Ovary (tissue), 9 donors: Measurements from ENCODE around the gene TBX21. TPM values are rescaled to one million over a fixed set of nuclear protein-coding genes. Genes with fewer than 3 reads are reported as not detected.
A peak's percentile ranks its signal among the peaks of the same experiment; 100 is the strongest.
"Not testable (repeated sequence)": the region's sequence is repeated elsewhere in the genome, so short reads cannot be mapped to it uniquely, and the experiment has no call there.

Experiments used
- DNase-seq, 5 donors: peaks; one replicate each; pipeline ENCODE4 v3.0.0-alpha.2; 2019 to 2020
- H3K27ac ChIP-seq, 2 donors: fragments of 200-600 bp; one replicate each; pipeline versions ENCODE4 v1.5.1 to v1.8.0; 2019 to 2022
- H3K27me3 ChIP-seq: fragments of 200-600 bp; one replicate; pipeline ENCODE4 v1.8.0; 2022
- H3K36me3 ChIP-seq: fragments of 200-600 bp; sonication (generic); one replicate; pipeline ENCODE4 v1.5.1; 2019
- H3K4me1 ChIP-seq: one replicate; pipeline ENCODE4 v1.8.1; 2013; ENCODE audit warnings: mild to moderate bottlenecking, moderate library complexity; ENCODE audit not compliant: insufficient read depth
- H3K4me3 ChIP-seq: fragments of 200-600 bp; sonication (generic); one replicate; pipeline ENCODE4 v1.5.1; 2017
- H3K9me3 ChIP-seq, 2 donors: fragments of 200-600 bp in 1 of 2; sonication (generic) in 1 of 2; one replicate each; pipeline versions ENCODE4 v1.5.1 to v1.8.1; 2013 to 2019; ENCODE audit warnings: mild to moderate bottlenecking in 1 of 2, moderate library complexity in 1 of 2
- EP300 ChIP-seq: sonication (generic); formaldehyde crosslinking; IDR thresholded peaks from one replicate; pipeline ENCODE4 v1.6.1; 2017; ENCODE audit warnings: antibody characterized with exemption
- POLR2A ChIP-seq: fragments of 450-650 bp; IDR thresholded peaks from one replicate; pipeline ENCODE4 v1.6.1; 2017; ENCODE audit warnings: antibody characterized with exemption, mild to moderate bottlenecking, moderate library complexity
- WGBS, 3 donors: extraction: QIAGEN DNeasy Blood & Tissue Kit in 1 of 3; methylation state at CpG; one replicate each; pipeline versions ENCODE4 v1.1.5 to v1.1.7; 2013 to 2017; 5-methylcytosine and 5-hydroxymethylcytosine counted together
- intact Hi-C, 4 donors: fragments of 100-400 bp; cut with DNase I; formaldehyde crosslinking; loops; one replicate each; pipeline versions ENCODE4 v1.11.0 to v1.15.1; 2022 to 2023
- polyA plus RNA-seq, 2 donors: library from polyadenylated mRNA; stranded (reverse); fragments of 200-250 nt in 1 of 2; fragments of 350-450 nt in 1 of 2; fragmentation: Illumina TruSeq in 1 of 2; extraction: RNeasy Lipid Tissue Mini Kit (QIAGEN cat#74804) in 1 of 2; gene quantifications; one replicate each; pipeline ENCODE4 v1.2.3, GENCODE V29; 2013 to 2014
- total RNA-seq, 7 donors: library from RNA; depleted of rRNA in 2 of 7; stranded (reverse); fragments of >200 nt in 2 of 7; fragmentation: NEBNext Ultra II Directional in 3 of 7; extraction: Animal tissue kit (Norgen Biotek cat#: 25700) in 3 of 7; gene quantifications; one replicate each; pipeline versions ENCODE4 v1.1.0 to v1.2.4, GENCODE V29; 2016 to 2023
- TF ChIP-seq, protein P1 (sequence below), 3 donors: fragments of 450-650 bp in 2 of 3; fragments of 200-600 bp in 1 of 3; IDR thresholded peaks; one replicate each; pipeline versions ENCODE4 v1.5.1 to v1.8.0; 2016 to 2022; ENCODE audit warnings: antibody characterized with exemption in 3 of 3, mild to moderate bottlenecking in 1 of 3
- donor health status: DM: no; HTN: no; CAD: no; lungs with moderate emphysema.
- donor health status: DM: no; HTN: no; CAD: no.
- donor health status: Bipolar disorder and iron deficiency.
- donor health status: DM: yes; HTN: yes; CAD: no.
- donor health status: DM: no; HTN: no; CAD: no.
- donor health status: DM: yes; HTN: yes; CAD: no.

The TBX21 gene
- total and polyA plus RNA-seq, 9 donors: 0.12 to 1.4 (median 0.33) TPM; not detected in 1

DNA sequence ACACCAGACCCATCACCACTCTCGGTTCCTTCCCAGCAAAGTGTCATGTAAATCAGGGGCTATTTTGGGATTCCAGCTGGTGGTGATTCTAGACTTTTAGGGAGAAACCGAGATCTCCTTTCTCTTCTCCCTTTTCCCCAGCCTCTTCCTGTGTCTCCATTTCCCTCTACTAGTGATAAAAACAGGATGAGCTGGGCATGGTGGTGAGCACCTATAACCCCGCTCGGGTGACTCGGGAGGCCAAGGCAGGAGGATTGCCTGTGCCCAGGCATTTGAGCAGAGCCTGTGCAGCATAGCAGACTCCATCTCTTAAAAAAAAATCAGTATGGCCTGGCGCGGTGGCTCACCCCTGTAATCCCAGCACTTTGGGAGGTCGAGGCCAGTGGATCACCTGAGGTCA lies 6.1 kb downstream of the TBX21 start:
- Histone ChIP-seq H3K4me3 (no peak overlapping the region), H3K27ac (no peak overlapping the region), H3K9me3 (no peaks in the 10 kb centered on the region), H3K36me3 (no peaks in the 10 kb centered on the region), H3K27me3 (no peaks in the 10 kb centered on the region), H3K4me1 (no peaks in the 10 kb centered on the region)
- intact Hi-C loops: no loop called here
- no peak for DNase-seq
- TF ChIP-seq EP300: no peak
- TF ChIP-seq, protein P1, sequence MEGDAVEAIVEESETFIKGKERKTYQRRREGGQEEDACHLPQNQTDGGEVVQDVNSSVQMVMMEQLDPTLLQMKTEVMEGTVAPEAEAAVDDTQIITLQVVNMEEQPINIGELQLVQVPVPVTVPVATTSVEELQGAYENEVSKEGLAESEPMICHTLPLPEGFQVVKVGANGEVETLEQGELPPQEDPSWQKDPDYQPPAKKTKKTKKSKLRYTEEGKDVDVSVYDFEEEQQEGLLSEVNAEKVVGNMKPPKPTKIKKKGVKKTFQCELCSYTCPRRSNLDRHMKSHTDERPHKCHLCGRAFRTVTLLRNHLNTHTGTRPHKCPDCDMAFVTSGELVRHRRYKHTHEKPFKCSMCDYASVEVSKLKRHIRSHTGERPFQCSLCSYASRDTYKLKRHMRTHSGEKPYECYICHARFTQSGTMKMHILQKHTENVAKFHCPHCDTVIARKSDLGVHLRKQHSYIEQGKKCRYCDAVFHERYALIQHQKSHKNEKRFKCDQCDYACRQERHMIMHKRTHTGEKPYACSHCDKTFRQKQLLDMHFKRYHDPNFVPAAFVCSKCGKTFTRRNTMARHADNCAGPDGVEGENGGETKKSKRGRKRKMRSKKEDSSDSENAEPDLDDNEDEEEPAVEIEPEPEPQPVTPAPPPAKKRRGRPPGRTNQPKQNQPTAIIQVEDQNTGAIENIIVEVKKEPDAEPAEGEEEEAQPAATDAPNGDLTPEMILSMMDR (IDR thresholded peaks at IDR 0.05): no peak
- no peak for TF ChIP-seq POLR2A
- 74 to 85% (median 77%) methylated on average over 8 of the region's 8 CpGs for WGBS, 3 donors

DNA sequence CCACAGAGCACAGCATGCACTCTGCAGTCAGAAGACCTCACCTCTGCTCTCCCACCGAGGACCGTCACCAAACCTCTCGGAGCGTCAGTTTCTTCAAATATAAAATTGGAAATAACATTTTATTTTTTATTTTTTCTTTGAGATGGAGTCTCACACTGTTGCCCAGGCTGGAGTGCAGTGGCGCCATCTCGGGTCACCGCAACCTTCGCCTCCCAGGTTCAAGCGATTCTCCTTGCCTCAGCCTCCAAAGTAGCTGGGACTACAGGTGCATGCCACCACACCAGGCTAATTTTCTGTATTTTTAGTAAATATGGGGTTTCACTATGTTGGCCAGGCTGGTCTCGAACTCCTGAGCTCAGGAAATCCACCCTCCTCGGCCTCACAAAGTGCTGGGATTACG lies 6.9 kb downstream of the TBX21 start:
- DNase-seq, H3K4me3 ChIP-seq, H3K27ac ChIP-seq, H3K4me1 ChIP-seq, H3K36me3 ChIP-seq, H3K27me3 ChIP-seq, intact Hi-C loops, H3K9me3 ChIP-seq: not testable (repeated sequence)
- WGBS, 3 donors: 87 to 91% (median 88%) methylated on average over 12 of the region's 12 CpGs

DNA sequence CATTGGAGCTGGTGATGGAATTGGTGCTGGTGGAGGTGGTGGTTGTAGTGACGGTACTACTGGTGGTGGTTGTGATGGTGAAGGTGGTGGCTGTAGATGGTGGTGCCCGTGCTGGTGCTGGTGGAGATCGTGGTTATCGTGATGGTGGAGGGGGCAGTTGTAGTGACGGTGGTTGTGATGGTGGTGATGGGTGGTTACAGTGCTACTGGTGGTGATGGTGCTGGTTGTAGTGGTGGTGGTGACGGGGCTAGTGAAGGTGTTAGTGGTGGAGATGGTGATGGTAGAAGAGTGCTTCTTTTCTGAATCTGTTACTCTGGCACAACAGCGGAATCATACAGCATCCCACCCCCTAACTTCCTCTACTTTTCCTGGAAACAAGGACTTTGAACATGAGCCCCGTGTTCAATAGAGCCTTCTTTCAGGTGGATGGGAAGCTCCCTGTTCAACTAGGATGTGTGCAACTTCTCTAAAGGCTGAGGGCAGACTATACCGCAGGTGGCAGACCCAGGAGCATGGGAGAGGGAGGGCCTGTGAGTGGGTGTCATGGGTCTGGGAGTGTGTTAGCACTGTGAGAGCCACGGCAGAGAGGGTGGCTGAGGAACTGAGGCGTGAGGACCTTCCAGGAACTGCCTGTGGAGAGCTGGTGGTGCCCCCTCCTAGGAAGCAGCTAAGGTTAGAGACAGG lies 8.2 kb downstream of the TBX21 start:
- Histone ChIP-seq H3K4me3 (no peak overlapping the region), H3K36me3 (no peaks in the 10 kb centered on the region), H3K27me3 (no peaks in the 10 kb centered on the region), H3K4me1 (no peaks in the 10 kb centered on the region), H3K27ac (no peak overlapping the region), H3K9me3 (no peaks in the 10 kb centered on the region)
- no peak for DNase-seq
- 77 to 88% (median 85%) methylated on average over 11 of the region's 11 CpGs for WGBS, 3 donors
- intact Hi-C loops: no loop called here
- TF ChIP-seq POLR2A: no peak
- TF ChIP-seq, protein P1 (IDR thresholded peaks at IDR 0.05): no peak
- no peak for TF ChIP-seq EP300

DNA sequence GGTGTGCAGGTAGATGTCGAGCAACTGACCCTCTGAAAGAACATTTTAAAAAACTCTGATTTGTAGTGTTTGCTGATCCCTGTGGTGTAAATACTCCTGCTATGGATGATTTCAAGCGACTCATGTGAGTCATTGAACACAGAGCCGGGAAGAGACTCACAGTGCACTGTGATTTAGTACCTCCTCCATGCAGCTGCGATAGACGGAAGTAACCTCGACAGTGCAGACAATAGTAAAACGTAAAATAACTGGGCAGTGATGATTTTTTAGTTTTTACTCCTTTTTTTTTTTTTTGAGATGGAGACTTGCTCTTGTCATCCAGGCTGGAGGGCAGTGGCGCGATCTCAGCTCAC lies 8.7 kb downstream of the TBX21 start:
- intact Hi-C loops: no loop called here
- Histone ChIP-seq H3K27me3 (no peaks in the 10 kb centered on the region), H3K4me1 (no peaks in the 10 kb centered on the region), H3K36me3 (no peaks in the 10 kb centered on the region), H3K4me3 (no peak overlapping the region), H3K9me3 (no peaks in the 10 kb centered on the region), H3K27ac (no peak overlapping the region)
- 71 to 78% (median 71%) methylated on average over 9 of the region's 9 CpGs for WGBS, 3 donors
- DNase-seq: no peak
- no peak for TF ChIP-seq EP300
- TF ChIP-seq, protein P1 (IDR thresholded peaks at IDR 0.05): no peak
- TF ChIP-seq POLR2A: no peak

DNA sequence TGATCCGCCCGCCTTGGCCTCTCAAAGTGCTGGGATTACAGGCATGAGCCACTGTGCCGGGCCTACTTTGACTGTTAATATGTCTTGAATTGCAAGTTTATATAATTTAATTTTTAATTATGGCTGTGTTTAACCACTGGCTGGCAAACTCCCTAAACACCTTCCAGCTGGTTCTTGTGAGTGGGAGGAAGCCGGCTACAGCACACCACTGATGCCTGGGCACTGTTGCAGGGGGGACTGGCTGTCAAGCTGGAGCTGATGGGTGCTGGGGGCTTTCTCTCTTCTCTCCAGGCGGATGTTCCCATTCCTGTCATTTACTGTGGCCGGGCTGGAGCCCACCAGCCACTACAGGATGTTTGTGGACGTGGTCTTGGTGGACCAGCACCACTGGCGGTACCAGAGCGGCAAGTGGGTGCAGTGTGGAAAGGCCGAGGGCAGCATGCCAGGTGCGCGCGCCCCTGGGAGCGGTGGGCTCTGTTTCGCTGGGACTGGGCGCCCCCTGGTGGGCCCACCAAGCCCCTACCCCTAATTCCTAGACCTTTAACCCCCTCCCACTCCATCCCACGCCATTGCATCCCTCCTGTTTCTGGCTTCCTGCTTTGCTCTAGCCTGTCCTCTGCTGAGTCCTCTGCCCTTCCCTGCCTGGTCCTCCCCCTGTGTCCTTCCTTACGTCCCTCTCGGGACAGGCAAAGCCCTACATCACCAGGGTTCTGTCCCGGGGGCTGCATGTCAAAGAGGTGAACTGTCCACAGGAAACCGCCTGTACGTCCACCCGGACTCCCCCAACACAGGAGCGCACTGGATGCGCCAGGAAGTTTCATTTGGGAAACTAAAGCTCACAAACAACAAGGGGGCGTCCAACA lies 9.5 kb downstream of the TBX21 start:
- no peak overlapping the region for H3K4me3 ChIP-seq
- no peak overlapping the region for H3K27ac ChIP-seq
- TF ChIP-seq POLR2A (no peak), EP300 (no peak)
- TF ChIP-seq, protein P1 (IDR thresholded peaks at IDR 0.05): no peak
- H3K4me1 ChIP-seq: no peaks in the 10 kb centered on the region
- H3K27me3 ChIP-seq: no peaks in the 10 kb centered on the region
- no peaks in the 10 kb centered on the region for H3K9me3 ChIP-seq
- DNase-seq: peak in 2 of 5 donors; percentile 28 to 48
- no peaks in the 10 kb centered on the region for H3K36me3 ChIP-seq
- WGBS, 3 donors: 18 to 27% (median 19%) methylated on average over 26 of the region's 26 CpGs
- intact Hi-C loops: no loop called here
